Measurements from ENCODE around the gene POU5F2.

POU5F2 gene

GRCh38 chr5:93741136-93741811, at the start of gene POU5F2:
Gene POU5F2 (minus strand): TSS chr5:93741600. CDS start chr5:93741563, 37 bp downstream.
- no peak for DNase-seq (ENCODE audit: low spot score)

- DNase-seq (ENCODE audit: low spot score) = no peak
These were observed 49.0 kb upstream of the POU5F2 start for GRCh38 chr5:93790401-93790800.

- no peak for DNase-seq (ENCODE audit: low spot score)
These were observed 48.0 kb upstream of the POU5F2 start for GRCh38 chr5:93789173-93790067.

- DNase-seq (ENCODE audit: low spot score) = no peak
These were observed 46.2 kb upstream of the POU5F2 start for GRCh38 chr5:93787598-93787997.

- no peak for DNase-seq (ENCODE audit: low spot score)
These were observed 44.1 kb upstream of the POU5F2 start for GRCh38 chr5:93785475-93785874.

GRCh38 chr5:93782978-93783377, 41.6 kb upstream of the POU5F2 start:
- no peak for DNase-seq (ENCODE audit: low spot score)

- DNase-seq (ENCODE audit: low spot score) = no peak
These were observed 36.2 kb upstream of the POU5F2 start for GRCh38 chr5:93777620-93778019.

GRCh38 chr5:93756372-93756771, 15.0 kb upstream of the POU5F2 start:
- DNase-seq (ENCODE audit: low spot score) = no peak

GRCh38 chr5:93755716-93756115, 14.3 kb upstream of the POU5F2 start:
- no peak for DNase-seq (ENCODE audit: low spot score)

- no peak for DNase-seq (ENCODE audit: low spot score)
These were observed 7.5 kb upstream of the POU5F2 start for GRCh38 chr5:93748875-93749397.

- DNase-seq (ENCODE audit: low spot score) = no peak
These were observed 5.1 kb upstream of the POU5F2 start for GRCh38 chr5:93746406-93747056.

GRCh38 chr5:93736284-93736683, 5.1 kb downstream of the POU5F2 start:
- DNase-seq (ENCODE audit: low spot score) = no peak

GRCh38 chr5:93735378-93735777, 6.0 kb downstream of the POU5F2 start:
- DNase-seq (ENCODE audit: low spot score) = no peak

- no peak for DNase-seq (ENCODE audit: low spot score)
These were observed 9.4 kb downstream of the POU5F2 start for GRCh38 chr5:93731987-93732386.

- no peak for DNase-seq (ENCODE audit: low spot score)
These were observed 14.8 kb downstream of the POU5F2 start for GRCh38 chr5:93726595-93726994.

- DNase-seq (ENCODE audit: low spot score) = no peak
These were observed 16.6 kb downstream of the POU5F2 start for GRCh38 chr5:93724791-93725190.

GRCh38 chr5:93723681-93724080, 17.7 kb downstream of the POU5F2 start:
- no peak for DNase-seq (ENCODE audit: low spot score)

- DNase-seq (ENCODE audit: low spot score) = peak; percentile 30
These were observed 18.4 kb downstream of the POU5F2 start for GRCh38 chr5:93723005-93723404.

- no peak for DNase-seq (ENCODE audit: low spot score)
These were observed 18.8 kb downstream of the POU5F2 start for GRCh38 chr5:93722588-93722987.

- no peak for DNase-seq (ENCODE audit: low spot score)
These were observed 19.9 kb downstream of the POU5F2 start for GRCh38 chr5:93721511-93721910.

- no peak for DNase-seq (ENCODE audit: low spot score)
These were observed 20.3 kb downstream of the POU5F2 start for GRCh38 chr5:93721071-93721470.

GRCh38 chr5:93717162-93717561, 24.2 kb downstream of the POU5F2 start:
- DNase-seq (ENCODE audit: low spot score) = no peak

GRCh38 chr5:93716453-93716852, 24.9 kb downstream of the POU5F2 start:
- no peak for DNase-seq (ENCODE audit: low spot score)

All from hematopoietic multipotent progenitor cell treated with erythropoietin and hydrocortisone succinate and interleukin-3 and kit ligand, for 17 days (in vitro differentiated cells).